OCI-LY7 (cell line): ENCODE data around the gene AOX1. TPM values are rescaled to one million over a fixed set of nuclear protein-coding genes. Genes with fewer than 3 reads are reported as not detected.

Experiments
- BruUV-seq: library from RNA; stranded (reverse); fragments of 400-500 nt; replicated peaks from 2 replicates; lab custom pipeline; 2021; lab: Mats Ljungman, UMichigan
- CTCF ChIA-PET: fragments of 300-600 bp; sonication (Branson Sonifier 250); formaldehyde crosslinking; loops from one replicate; lab custom pipeline; 2022; ENCODE audit warnings: antibody characterized with exemption; ENCODE audit not compliant: unreplicated experiment; lab: Charles Lee
- POLR2A ChIA-PET: fragments of 300-600 bp; sonication (Branson Sonifier 250); formaldehyde crosslinking; loops from one replicate; lab custom pipeline; 2022; ENCODE audit warnings: antibody characterized with exemption; lab: Charles Lee
- DNase-seq: peaks from one replicate; pipeline ENCODE4 v3.0.0-alpha.2; 2015; ENCODE audit warnings: low spot score
- H2AFZ ChIP-seq: fragments of 200-600 bp; sonication (generic), shearing (Covaris generic); 2 replicates; pipeline ENCODE4 v1.6.1; 2014; ENCODE audit warnings: mild to moderate bottlenecking, antibody characterized with exemption, low read length, moderate library complexity
- H3K27ac ChIP-seq: fragments of 200-600 bp; sonication (generic); 2 replicates; pipeline ENCODE4 v1.5.1; 2014; ENCODE audit warnings: mixed run types, low read depth, mild to moderate bottlenecking, moderate library complexity, low read length, inconsistent platforms; ENCODE audit not compliant: poor library complexity, severe bottlenecking
- H3K36me3 ChIP-seq: fragments of 200-600 bp; sonication (generic); 2 replicates; pipeline ENCODE4 v1.6.1; 2014; ENCODE audit warnings: mild to moderate bottlenecking, antibody characterized with exemption, low read length, moderate library complexity, mixed read lengths; ENCODE audit not compliant: insufficient read depth
- H3K4me1 ChIP-seq: fragments of 200-600 bp; sonication (generic); 2 replicates; pipeline ENCODE4 v1.5.1; 2014; ENCODE audit warnings: mild to moderate bottlenecking, low read length; ENCODE audit not compliant: insufficient read depth, poor library complexity, severe bottlenecking
- H3K4me2 ChIP-seq: fragments of 200-600 bp; sonication (generic); 2 replicates; pipeline ENCODE4 v1.6.1; 2014; ENCODE audit warnings: mild to moderate bottlenecking, low read length
- H3K4me3 ChIP-seq: fragments of 200-600 bp; sonication (generic); 2 replicates; pipeline ENCODE4 v1.5.1; 2014; ENCODE audit warnings: mild to moderate bottlenecking, low read depth, low read length; ENCODE audit not compliant: poor library complexity, severe bottlenecking
- H3K79me2 ChIP-seq: fragments of 200-600 bp; sonication (generic); 2 replicates; pipeline ENCODE4 v1.6.1; 2016; ENCODE audit warnings: low read depth, mild to moderate bottlenecking, low read length, moderate library complexity, mixed read lengths; ENCODE audit not compliant: insufficient read depth
- H3K9me2 ChIP-seq: fragments of 200-600 bp; sonication (generic); 2 replicates; pipeline ENCODE4 v1.6.1; 2016; ENCODE audit warnings: mild to moderate bottlenecking, low read length, mixed read lengths; ENCODE audit not compliant: insufficient read depth
- H3K9me3 ChIP-seq: fragments of 200-600 bp; sonication (generic); 2 replicates; pipeline ENCODE4 v1.6.1; 2014; ENCODE audit warnings: mild to moderate bottlenecking, mixed run types, low read length, mixed read lengths
- H4K20me1 ChIP-seq: fragments of 200-600 bp; sonication (generic); 2 replicates; pipeline ENCODE4 v1.6.1; 2014; ENCODE audit warnings: mild to moderate bottlenecking, antibody characterized with exemption, low read length, moderate library complexity, mixed read lengths; ENCODE audit not compliant: insufficient read depth
- CTCF ChIP-seq: fragments of 200-600 bp; sonication (generic); conservative IDR thresholded peaks from 2 replicates; pipeline ENCODE4 v1.5.1; 2014; ENCODE audit warnings: mild to moderate bottlenecking, antibody characterized with exemption, low read length, moderate library complexity, mixed read lengths
- EZH2phosphoT487 ChIP-seq: fragments of 200-600 bp; sonication (generic); IDR thresholded peaks from 2 replicates; pipeline ENCODE4 v1.6.1; 2018; ENCODE audit warnings: low read depth, borderline replicate concordance, mild to moderate bottlenecking, mixed run types, antibody characterized with exemption, low read length, moderate library complexity, mixed read lengths
- intact Hi-C: fragments of 100-400 bp; cut with micrococcal nuclease; formaldehyde crosslinking; loops from one replicate; pipeline ENCODE4 v1.10.0; 2022; ENCODE audit not compliant: unreplicated experiment
- total RNA-seq, 2 experiments: library from RNA; depleted of rRNA in 1 of 2; stranded (reverse); fragments of >200 nt in 1 of 2; shearing (Covaris generic) in 1 of 2; gene quantifications; 2 replicates each; pipeline ENCODE4 v1.2.3, GENCODE V29; 2014 to 2022

AOX1 gene
- total RNA-seq, 2 experiments from 2014 or later: 0.06 TPM; not detected in 1

- Histone ChIP-seq H3K9me2 (no peaks in the 10 kb centered on the region), H3K79me2 (no peaks in the 10 kb centered on the region), H2AFZ (no peak overlapping the region), H3K4me3 (no peak overlapping the region), H4K20me1 (no peaks in the 10 kb centered on the region), H3K27ac (no peak overlapping the region), H3K36me3 (no peaks in the 10 kb centered on the region), H3K4me2 (no peak overlapping the region), H3K4me1 (no peaks in the 10 kb centered on the region), H3K9me3 (no peaks in the 10 kb centered on the region)
- TF ChIP-seq EZH2phosphoT487 (no peak), CTCF (no peak)
- no peak for DNase-seq
- no TSS peak for BruUV-seq
- POLR2A ChIA-PET: no interaction called here
- intact Hi-C loops: no loop called here
- CTCF ChIA-PET: no interaction called here
Measured at GRCh38 chr2:200677171-200677570, 91.4 kb downstream of the AOX1 start.

DNA sequence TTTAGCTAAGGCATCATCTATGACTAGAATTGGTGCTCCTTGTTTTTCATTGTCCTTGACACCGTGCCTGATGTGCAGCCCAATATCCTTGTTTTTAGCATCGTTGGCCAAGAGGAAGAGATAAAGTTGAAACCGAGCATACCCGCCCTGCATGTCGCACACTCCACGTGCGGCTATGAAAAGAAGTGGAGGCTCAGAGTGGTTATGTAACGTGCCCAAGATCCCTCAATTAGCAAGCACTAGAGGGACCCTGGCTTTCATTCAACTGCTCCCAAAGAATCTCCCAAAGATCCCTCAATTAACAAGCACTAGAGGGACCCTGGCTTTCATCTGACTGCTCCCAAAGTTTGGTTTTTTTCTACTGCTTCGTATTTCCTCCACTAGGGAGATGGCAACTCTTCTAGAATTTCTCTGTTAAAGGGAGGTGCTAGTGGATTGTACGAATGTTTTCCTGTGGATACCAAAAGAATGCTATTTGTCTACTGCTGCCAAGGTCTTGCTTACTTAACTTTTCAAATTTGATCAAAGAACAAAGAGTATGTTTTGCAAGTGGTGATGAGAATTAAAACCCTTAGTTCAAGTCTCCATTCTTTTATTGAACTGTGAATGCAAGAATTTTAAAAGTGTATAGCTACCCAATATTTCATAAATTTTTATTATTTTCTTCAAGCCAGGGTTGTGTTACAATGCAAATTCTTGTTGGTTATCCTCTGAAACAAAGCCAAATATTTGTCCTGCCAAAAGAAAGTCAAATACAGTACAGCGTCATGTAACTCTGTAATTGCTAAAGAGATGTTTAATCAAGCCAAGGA is 92.1 kb downstream of the AOX1 start:
- H4K20me1 ChIP-seq: no peaks in the 10 kb centered on the region
- no peaks in the 10 kb centered on the region for H3K79me2 ChIP-seq
- no peaks in the 10 kb centered on the region for H3K4me1 ChIP-seq
- ChIA-PET POLR2A (interaction anchor here (0.5 to 0.6 kb wide), 2 partner anchors 18 to 1555 kb away, joined by 3 to 4 read pairs; no protein-coding TSS in a partner anchor), CTCF (no interaction called here)
- no peak for TF ChIP-seq EZH2phosphoT487
- TF ChIP-seq CTCF: no peak
- H3K9me3 ChIP-seq: no peaks in the 10 kb centered on the region
- no peak for DNase-seq
- H3K36me3 ChIP-seq: no peaks in the 10 kb centered on the region
- no peak overlapping the region for H3K4me3 ChIP-seq
- H2AFZ ChIP-seq: no peak overlapping the region
- no peak overlapping the region for H3K4me2 ChIP-seq
- intact Hi-C loops: no loop called here
- H3K27ac ChIP-seq: no peak overlapping the region
- BruUV-seq: no TSS peak
- H3K9me2 ChIP-seq: no peaks in the 10 kb centered on the region

DNA sequence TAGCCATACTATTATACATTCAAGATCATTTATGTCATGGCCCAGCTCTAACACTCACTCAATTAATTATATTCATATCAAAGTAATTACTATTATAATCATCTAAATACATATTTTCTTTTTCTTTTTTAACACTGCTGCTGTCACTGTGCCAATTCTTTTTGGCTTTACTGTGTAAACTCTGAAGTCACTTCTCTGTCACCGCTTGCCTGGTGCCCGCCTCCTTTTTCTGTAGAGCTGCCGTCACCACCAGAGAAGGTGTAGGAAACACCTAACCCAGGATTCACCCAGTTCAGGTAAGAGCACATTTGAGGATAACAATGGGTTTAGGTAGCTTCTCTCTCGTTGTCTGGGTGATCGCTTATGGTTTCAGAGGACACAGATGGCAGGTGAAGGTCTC is 93.3 kb downstream of the AOX1 start:
- Histone ChIP-seq H3K4me2 (no peak overlapping the region), H3K4me3 (no peak overlapping the region), H4K20me1 (no peaks in the 10 kb centered on the region), H3K4me1 (no peaks in the 10 kb centered on the region), H3K27ac (no peak overlapping the region), H3K36me3 (no peaks in the 10 kb centered on the region), H3K79me2 (no peaks in the 10 kb centered on the region), H3K9me3 (no peaks in the 10 kb centered on the region), H3K9me2 (no peaks in the 10 kb centered on the region), H2AFZ (no peak overlapping the region)
- no TSS peak for BruUV-seq
- ChIA-PET CTCF (no interaction called here), POLR2A (interaction anchor here (0.7 kb wide), 1 partner anchor 14 kb away, joined by 4 read pairs; no protein-coding TSS in a partner anchor)
- no peak for DNase-seq
- TF ChIP-seq EZH2phosphoT487 (no peak), CTCF (no peak)
- intact Hi-C loops: no loop called here
